NT2/D1 (cell line): Measurements from ENCODE around the gene VSTM2L.

Experiments
- YY1 ChIP-seq: IDR thresholded peaks from 2 replicates; pipeline ENCODE4 v1.6.1; 2011; ENCODE audit not compliant: insufficient read length, insufficient read depth
- ZNF274 ChIP-seq: IDR thresholded peaks from 2 replicates; pipeline ENCODE4 v1.6.1; 2011; ENCODE audit warnings: mild to moderate bottlenecking, low read depth, low read length

DNA sequence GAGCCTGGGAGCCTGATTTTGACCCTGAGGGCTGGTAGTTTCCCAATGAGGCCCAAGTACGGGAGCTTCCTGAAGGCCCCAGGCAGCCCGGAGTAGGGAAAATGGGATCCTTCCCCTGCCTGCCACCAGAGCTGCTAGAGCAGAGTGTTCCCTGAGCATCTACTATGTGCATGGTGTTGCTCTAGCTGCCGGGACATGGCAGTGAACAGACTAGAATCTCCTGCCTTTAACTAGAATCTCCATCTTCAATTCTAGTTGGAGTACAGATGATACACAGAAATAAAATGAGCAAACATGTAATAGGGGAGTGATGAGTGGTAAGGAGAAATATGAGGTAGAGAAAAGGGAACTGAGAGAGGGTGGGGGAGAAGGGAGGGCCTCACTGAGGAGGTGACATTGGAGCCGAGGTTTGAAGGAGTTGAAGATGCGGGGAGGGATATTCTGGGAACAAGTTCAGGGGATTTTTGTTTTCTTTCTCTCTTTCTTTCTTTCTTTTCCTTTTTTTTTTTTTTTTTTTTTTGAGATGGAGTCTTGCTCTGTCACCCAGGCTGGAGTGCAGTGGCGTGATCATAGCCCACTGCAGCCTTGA is 18.5 kb downstream of the VSTM2L start:
- TF ChIP-seq ZNF274 (no peak), YY1 (no peak)
